Right lobe of liver (tissue), 4 donors: ENCODE results near the gene TMEM134.

Experiments used
- POLR2A ChIP-seq: fragments of 450-650 bp; IDR thresholded peaks from one replicate; pipeline ENCODE4 v1.6.1; 2017; ENCODE audit warnings: antibody characterized with exemption, mild to moderate bottlenecking
- TF ChIP-seq, protein P1 (sequence below), 4 donors: fragments of 200-600 bp in 3 of 4; fragments of 450-650 bp in 1 of 4; IDR thresholded peaks; one replicate each; pipeline versions ENCODE4 v1.5.1 to v1.8.0; 2016 to 2022; ENCODE audit warnings: antibody characterized with exemption in 4 of 4, mild to moderate bottlenecking in 2 of 4
- donor health status: DM: no; HTN: no; CAD: no.
- donor health status: DM: no; HTN: no; CAD: no.
- donor health status: DM: no; HTN: yes; CAD: no.

GRCh38 chr11:67492069-67492727 lies 23.1 kb upstream of the TMEM134 start:
- TF ChIP-seq, protein P1, sequence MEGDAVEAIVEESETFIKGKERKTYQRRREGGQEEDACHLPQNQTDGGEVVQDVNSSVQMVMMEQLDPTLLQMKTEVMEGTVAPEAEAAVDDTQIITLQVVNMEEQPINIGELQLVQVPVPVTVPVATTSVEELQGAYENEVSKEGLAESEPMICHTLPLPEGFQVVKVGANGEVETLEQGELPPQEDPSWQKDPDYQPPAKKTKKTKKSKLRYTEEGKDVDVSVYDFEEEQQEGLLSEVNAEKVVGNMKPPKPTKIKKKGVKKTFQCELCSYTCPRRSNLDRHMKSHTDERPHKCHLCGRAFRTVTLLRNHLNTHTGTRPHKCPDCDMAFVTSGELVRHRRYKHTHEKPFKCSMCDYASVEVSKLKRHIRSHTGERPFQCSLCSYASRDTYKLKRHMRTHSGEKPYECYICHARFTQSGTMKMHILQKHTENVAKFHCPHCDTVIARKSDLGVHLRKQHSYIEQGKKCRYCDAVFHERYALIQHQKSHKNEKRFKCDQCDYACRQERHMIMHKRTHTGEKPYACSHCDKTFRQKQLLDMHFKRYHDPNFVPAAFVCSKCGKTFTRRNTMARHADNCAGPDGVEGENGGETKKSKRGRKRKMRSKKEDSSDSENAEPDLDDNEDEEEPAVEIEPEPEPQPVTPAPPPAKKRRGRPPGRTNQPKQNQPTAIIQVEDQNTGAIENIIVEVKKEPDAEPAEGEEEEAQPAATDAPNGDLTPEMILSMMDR (IDR thresholded peaks at IDR 0.05) = no peak
- no peak for TF ChIP-seq POLR2A
